C4-2B (cell line): ENCODE results near the gene RAP1GAP.

Experiments used
- H3K27ac ChIP-seq: fragments of 450-650 bp; 2 replicates; pipeline ENCODE4 v1.5.1; 2017
- CTCF ChIP-seq: fragments of 450-650 bp; conservative IDR thresholded peaks from 2 replicates; pipeline ENCODE4 v1.5.1; 2017; ENCODE audit warnings: mild to moderate bottlenecking
- ZFX ChIP-seq: fragments of 450-650 bp; IDR thresholded peaks from 2 replicates; pipeline ENCODE4 v1.6.1; 2017

The RAP1GAP gene

GRCh38 chr1:21704145-21704544 is 35.0 kb upstream of the RAP1GAP start:
- TF ChIP-seq CTCF (no peak), ZFX (no peak)
- H3K27ac ChIP-seq: no peak overlapping the region

- H3K27ac ChIP-seq: no peak overlapping the region
Observed at GRCh38 chr1:21703318-21703963, 34.3 kb upstream of the RAP1GAP start.

GRCh38 chr1:21702780-21703179 is 33.6 kb upstream of the RAP1GAP start:
- H3K27ac ChIP-seq: no peak overlapping the region
- TF ChIP-seq ZFX (no peak), CTCF (no peak)

More at GRCh38 chr1:21703318-21703963, 34.3 kb upstream of the RAP1GAP start:
- TF ChIP-seq ZFX (no peak), CTCF (peak; percentile 43)

- H3K27ac ChIP-seq: no peak overlapping the region
Observed at GRCh38 chr1:21701401-21701800, 32.2 kb upstream of the RAP1GAP start.

GRCh38 chr1:21700094-21700493 is 30.9 kb upstream of the RAP1GAP start:
- no peak for TF ChIP-seq CTCF
- no peak for TF ChIP-seq ZFX
- H3K27ac ChIP-seq: no peak overlapping the region

More at GRCh38 chr1:21701401-21701800, 32.2 kb upstream of the RAP1GAP start:
- no peak for TF ChIP-seq ZFX
- TF ChIP-seq CTCF: no peak

- TF ChIP-seq CTCF (no peak), ZFX (no peak)
- H3K27ac ChIP-seq: no peak overlapping the region
Observed at GRCh38 chr1:21696931-21697330, 27.8 kb upstream of the RAP1GAP start.

- TF ChIP-seq CTCF (no peak), ZFX (no peak)
- H3K27ac ChIP-seq: no peak overlapping the region
Observed at GRCh38 chr1:21693732-21694131, 24.6 kb upstream of the RAP1GAP start.
